OCI-LY7 (cell line): Measurements from ENCODE around the gene PCNX2.

Source experiments
- EZH2phosphoT487 ChIP-seq: fragments of 200-600 bp; sonication (generic); IDR thresholded peaks from 2 replicates; pipeline ENCODE4 v1.6.1; 2018; ENCODE audit warnings: low read depth, borderline replicate concordance, mild to moderate bottlenecking, mixed run types, antibody characterized with exemption, low read length, moderate library complexity, mixed read lengths
- TF ChIP-seq, protein P1 (sequence below): fragments of 200-600 bp; sonication (generic); conservative IDR thresholded peaks from 2 replicates; pipeline ENCODE4 v1.5.1; 2014; ENCODE audit warnings: mild to moderate bottlenecking, antibody characterized with exemption, low read length, moderate library complexity, mixed read lengths

GRCh38 chr1:232974971-232975370 lies 320.6 kb downstream of the PCNX2 start:
- TF ChIP-seq, protein P1, sequence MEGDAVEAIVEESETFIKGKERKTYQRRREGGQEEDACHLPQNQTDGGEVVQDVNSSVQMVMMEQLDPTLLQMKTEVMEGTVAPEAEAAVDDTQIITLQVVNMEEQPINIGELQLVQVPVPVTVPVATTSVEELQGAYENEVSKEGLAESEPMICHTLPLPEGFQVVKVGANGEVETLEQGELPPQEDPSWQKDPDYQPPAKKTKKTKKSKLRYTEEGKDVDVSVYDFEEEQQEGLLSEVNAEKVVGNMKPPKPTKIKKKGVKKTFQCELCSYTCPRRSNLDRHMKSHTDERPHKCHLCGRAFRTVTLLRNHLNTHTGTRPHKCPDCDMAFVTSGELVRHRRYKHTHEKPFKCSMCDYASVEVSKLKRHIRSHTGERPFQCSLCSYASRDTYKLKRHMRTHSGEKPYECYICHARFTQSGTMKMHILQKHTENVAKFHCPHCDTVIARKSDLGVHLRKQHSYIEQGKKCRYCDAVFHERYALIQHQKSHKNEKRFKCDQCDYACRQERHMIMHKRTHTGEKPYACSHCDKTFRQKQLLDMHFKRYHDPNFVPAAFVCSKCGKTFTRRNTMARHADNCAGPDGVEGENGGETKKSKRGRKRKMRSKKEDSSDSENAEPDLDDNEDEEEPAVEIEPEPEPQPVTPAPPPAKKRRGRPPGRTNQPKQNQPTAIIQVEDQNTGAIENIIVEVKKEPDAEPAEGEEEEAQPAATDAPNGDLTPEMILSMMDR: no peak
- no peak for TF ChIP-seq EZH2phosphoT487
